GM12801 (cell line): ENCODE results near the gene GNS.

Experiments used
- CTCF ChIP-seq: IDR thresholded peaks from one replicate; pipeline ENCODE4 v1.5.1; 2011; ENCODE audit warnings: control low read depth; ENCODE audit not compliant: insufficient read length; ENCODE audit errors: extremely low read depth

The GNS gene

DNA sequence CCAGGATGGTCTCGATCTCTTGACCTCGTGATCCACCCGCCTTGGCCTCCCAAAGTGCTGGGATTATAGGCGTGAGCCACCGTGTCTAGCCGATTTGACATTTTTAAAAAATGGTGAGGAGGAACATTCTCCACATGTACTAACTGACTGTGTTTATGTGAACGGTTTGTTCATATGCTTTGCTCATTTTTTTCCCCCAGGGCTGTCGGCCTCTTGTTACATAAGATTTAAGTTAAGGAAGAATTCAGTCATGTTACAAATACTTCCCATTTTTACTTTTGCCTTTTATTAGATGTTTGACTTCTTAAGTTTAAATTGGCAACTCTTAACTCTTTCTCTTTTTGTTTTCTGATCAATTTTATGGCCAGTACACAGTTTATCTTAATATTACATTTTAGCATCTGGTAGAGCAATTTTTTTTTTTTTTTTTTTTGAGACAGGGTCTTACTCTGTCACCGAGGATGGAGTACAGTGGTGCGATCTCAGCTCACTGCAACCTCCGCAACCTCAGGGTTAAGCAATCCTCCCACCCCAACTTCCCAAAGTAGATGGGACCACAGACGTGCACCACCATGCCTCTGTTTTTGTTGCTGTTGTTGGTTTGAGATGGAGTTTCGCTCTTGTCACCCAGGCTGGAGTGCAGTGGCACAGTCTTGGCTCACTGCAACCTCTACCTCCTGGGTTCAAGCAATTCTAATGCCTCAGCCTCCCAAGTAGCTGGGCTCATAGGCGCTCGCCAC lies 9.6 kb downstream of the GNS start:
- no peak for TF ChIP-seq CTCF

GRCh38 chr12:64747695-64748094 lies 11.5 kb downstream of the GNS start:
- TF ChIP-seq CTCF: no peak

- no peak for TF ChIP-seq CTCF
These were observed 12.5 kb downstream of the GNS start for GRCh38 chr12:64746663-64747062.

DNA sequence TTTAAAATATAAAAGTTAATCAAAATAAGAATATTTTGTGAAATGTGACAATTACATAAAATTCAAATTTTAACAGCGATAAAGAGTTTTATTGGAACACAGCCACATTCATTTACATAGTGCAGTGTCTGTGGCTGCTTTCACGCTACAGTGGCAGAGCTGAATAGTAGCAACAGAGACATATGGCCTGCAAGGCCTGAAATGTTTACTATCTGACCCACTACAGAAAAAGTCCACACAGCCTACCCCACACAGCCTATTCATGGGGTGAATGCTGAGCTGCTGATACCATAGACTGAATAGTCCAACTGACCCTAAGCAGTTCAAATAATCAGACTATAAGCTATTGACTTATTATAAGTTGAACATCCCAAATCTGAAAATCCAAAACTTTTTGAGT lies 13.2 kb downstream of the GNS start:
- TF ChIP-seq CTCF: no peak

DNA sequence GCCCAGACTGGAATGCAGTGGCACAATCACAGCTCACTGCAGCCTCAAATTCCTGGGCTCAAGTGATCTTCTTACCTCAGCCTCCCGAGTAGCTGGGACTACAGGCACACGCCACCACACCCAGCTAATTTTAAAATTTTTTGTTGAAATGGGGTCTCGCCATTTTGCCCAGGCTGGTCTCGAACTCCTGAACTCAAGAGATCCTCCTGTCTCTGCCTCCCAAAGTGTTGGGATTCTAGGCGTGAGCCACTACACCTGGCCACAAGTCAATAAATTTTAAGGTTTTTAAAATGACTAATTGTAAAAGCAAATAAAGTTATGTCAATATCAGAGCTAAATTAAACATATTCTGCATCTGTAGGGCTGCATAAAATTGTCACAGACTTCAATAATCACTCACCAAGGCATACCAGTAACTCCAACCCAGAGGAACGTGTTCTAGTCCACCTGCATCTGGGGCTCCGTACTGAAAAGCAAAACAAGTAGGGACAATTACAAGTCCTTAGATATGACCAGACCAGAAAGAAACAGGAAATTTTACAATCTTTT lies 13.9 kb downstream of the GNS start:
- no peak for TF ChIP-seq CTCF

- no peak for TF ChIP-seq CTCF
These were observed 14.6 kb downstream of the GNS start for GRCh38 chr12:64744422-64745258.

DNA sequence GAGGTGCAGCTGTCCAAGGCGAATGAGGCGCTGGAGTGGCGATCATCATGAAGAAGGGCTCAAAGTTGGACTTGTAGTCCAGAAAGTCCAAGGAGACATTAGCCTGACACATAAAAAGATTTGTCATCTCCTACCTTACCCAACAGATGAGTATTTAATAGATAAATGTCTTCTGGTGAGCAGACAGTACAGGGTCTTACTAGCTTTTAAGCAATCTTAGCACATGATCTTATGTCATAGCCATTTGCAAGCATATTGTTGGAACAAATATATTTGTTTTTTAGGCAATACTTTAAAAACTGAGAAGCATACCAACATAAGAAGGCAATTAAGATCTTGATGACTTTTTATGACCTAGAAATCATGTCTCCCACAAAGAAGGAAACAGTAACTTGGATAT lies 16.0 kb downstream of the GNS start:
- no peak for TF ChIP-seq CTCF
